GM18907 (cell line): ENCODE measurements around the gene SLC25A33.
A peak's percentile ranks its signal among the peaks of the same experiment; 100 is the strongest.

Experiments used
- ATAC-seq: cut with Tn5 transposase; IDR thresholded peaks from one replicate; pipeline ENCODE4 v1.9.1; 2021; ENCODE audit warnings: mild to moderate bottlenecking, moderate library complexity; ENCODE audit not compliant: unreplicated experiment

SLC25A33 gene

DNA sequence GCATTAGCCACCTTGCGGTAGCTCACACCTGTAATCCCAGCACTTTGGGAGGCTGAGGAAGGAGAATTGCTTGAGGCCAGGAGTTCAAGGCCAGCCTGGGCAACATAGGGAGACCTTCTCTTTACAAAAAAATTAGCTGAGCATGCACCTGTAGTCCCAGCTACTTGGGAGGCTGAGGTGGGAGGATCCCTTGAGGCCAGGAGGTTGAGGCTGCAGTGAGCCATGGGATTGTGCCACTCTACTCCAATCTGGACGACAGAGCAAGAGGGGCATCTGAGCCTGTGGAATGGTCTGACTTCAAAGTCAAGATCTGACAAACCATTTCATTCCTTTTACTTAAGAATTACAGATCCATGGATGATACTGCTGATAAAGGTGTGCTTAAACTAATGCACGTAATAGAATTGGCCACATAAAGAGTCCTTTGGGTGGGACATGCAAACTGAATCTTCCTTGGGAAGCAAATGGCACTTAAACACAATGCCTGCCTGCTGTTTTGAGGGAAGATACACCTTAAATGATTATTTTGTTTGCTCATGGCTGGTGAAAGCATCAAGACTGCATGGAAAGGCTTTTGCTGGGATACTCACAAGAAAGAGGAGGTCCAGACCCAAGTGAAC, 47.0 kb downstream of the SLC25A33 start:
- no peak for ATAC-seq

DNA sequence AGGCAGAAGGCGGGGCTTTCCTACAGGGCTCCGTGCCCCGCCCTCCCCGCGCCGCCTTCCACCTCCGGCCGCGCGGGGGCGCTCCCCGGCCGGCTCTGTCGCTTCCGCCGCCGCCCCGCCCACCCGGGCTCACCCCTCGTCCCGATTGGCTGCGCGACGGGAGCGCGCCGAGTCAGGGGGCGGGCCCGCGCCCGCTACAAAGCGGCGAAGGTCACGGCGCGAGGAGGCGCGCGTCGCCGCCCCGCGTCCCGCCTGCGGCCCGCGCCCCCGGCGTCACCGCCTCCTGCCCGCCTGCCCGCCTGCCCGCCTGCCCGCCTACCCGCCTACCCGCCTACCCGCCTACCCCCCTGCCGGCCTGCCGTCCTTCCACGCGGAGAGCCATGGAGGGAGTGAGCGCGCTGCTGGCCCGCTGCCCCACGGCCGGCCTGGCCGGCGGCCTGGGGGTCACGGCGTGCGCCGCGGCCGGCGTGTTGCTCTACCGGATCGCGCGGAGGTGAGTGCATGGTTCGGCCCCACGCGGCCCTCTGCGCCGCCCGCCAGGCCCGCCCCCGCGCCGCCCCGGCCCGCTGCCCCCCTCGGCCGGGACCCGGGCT, 49.4 kb downstream of the SLC25A33 start, which contains the start of gene TMEM201:
TSS of gene TMEM201 (plus strand) at position 361 of the 593 bp plus-strand sequence. CDS start at position 381, 20 bp downstream.
- peak; percentile 66 for ATAC-seq

DNA sequence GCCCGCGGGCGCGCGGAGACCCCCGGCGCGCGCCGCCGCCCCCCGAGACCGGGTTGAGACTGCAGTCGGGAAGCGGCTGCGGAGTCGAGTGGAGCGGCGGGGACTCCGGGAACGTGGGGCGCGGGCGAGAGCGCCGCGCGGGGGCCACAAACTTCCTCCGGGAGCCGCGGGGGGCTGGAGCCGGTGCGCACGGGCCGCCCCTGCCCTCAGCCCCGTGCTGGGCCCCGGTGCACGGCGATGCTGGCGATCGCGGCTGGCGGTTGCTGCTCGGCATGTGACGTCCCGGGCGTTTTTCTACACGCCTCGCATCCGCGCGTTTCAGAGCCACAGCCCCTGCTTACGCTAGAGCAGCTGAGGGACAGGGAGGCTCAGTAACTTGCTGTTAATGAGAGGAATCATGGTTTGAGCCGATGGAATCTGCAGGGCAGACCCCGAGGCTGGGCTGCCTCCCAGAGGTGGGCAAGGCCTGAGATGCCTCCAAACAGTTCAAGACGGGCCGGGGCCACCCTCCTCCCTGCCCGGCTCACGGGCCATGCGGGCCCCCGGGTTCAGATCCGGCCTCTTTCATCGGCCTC, 50.0 kb downstream of the SLC25A33 start:
- peak; percentile 24 for ATAC-seq

DNA sequence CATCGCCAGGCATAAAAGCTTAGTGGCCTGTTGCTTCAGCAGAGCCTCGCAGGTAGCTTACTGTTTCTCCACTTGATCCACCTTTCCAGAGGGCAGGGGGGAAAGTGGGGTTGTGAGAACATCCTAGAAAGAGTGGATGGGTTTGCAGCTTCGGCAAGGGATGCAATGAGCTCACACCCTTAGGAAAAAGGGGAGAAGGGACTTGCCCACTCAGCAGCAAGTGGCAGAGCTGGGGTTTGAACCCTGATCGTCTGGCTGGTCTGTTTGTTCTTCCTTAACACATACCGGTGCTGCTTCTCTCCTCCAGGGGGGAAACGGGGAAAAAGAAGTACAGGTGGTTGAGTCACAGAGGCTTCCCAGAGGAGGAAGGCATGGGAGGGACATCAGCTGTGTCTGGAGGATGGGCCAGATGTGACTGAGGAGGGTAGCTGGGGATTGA, 50.5 kb downstream of the SLC25A33 start:
- no peak for ATAC-seq

DNA sequence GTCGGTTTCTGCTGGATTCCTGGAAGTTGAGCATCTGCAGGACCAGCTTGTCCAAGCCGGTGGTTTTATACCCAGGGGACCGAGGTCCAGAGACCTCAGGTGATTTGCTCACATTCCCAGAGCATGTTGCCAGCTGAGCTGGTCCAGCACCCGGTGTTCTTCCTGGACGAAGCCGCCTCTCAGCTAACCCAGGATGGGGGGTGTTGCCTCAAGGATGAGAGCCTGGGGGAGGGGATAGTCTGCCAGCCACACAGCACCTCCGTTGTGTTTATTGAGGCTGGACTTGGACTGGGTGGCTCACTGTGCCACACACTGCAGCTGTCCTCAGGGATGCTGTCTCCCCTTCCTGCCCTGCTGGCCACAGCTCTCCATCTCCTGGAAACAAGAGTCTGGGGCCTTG, 50.9 kb downstream of the SLC25A33 start:
- no peak for ATAC-seq

DNA sequence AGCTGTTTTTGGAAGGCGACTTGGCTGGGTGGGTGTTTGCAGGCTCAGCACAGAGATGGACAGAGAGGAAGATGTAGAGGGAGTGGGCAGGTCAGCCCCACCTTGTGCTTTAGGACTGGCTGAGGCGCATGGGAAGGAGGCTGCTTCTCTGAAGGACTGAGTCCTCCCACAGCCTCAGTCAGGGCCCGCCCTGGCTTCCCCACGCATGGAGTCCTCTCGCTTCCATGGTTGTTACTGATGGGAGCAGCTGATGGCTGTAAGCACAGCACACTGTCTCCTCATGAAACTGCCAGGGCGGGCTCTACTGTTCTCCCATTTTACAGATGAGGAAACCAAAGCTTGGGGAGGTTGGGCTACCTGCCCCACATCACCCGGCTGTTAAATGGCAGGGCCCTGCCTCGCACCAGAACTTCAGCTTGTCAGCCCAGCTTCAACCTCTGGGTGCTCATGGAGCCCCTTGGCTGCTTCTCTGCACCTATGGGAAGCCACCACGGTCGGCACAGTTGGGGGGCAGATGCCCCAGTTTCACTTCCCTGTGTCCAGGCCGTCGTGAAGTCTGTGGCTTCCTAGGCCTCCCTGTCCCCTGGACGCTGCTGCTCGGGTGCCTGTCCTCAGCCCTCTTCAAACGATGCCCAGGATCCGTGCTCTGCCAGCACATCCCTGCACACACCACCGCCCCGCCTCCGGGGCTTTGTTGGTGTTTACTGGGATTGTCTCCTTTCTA, 51.8 kb downstream of the SLC25A33 start:
- ATAC-seq = no peak

DNA sequence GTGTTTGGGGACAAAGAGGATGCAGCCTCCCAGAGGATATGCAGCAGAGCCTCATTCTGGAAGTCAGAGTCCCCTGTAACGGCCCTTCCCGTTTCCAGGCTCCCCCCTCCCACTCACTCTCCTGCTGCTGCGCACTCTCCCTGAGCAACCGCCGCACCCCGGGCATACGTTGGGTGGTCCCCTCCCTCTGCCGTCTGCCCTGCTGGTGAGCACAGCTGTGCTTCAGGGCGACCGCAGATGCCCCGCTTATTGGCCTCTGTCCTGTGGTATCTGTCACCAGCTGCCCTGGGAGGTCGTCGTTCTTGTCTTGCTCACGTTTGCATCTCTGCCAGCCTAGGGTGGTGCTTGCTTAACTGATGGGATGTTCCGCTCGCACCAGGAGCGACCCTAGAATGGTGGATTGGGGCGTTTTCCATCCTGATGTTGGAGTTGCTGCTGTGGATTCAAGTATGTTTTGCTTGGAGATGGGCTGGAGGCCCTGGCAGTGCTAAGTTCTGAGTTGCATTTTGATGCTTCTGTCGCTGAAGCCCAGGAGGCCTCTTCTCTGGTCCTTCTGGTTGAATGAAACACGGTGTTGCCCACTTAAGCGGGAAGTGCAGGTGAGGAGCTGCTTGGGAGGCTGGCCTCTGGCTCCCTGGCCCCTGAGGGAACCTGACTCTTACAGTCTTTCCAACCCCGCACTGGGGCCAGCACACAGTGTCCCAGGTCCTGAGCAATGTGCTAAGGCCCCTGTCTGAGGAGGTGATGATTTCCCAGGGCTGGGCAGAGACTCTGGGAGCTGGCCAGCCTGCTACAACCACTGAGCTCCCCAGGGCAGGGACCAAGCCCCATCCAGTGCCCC, 52.6 kb downstream of the SLC25A33 start:
- ATAC-seq = no peak

DNA sequence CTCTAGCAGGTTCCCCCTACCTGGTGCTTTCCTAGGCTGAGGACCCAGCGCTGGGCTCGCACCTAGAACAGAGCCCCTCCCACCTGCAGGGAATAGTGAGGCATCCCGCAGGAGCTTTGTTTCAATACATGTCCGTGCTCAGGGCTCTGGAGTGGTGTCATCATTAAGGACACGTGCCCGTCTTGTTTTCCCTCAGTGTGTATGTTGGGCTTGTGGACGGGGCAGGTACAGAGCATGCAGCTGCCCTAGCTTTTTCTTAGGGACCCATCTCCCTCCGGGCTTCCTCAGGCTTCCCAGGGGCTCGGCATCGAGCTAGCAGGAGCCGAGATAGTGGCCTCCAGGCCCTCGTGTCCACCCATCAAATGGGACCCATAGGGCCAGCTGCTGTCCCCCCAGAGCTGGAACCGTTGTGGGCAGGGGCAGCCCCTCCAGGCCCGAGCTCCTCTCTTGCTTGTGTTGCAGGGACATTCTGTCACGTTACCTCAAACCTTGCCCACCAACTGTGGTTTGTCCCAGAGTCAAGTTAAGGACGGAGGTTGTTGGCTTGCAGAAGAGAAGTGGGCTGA, 53.3 kb downstream of the SLC25A33 start:
- no peak for ATAC-seq

DNA sequence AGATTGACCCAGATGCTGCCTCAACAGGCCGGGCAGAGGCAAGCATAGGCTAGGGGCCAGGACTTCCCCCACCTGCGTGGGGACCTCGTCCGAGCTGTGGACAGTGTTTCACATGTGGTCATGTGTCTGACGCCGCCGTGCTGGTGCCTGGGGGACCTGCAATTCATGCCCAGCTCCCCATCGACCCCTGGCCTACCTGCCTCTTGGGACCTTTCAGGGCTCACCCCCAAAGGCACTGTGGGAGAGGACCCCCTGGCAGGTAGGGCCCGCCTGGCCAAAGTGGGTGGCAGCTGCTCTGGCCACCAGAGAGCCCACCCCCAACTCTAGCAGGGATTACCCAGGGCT, 53.9 kb downstream of the SLC25A33 start:
- ATAC-seq = no peak

DNA sequence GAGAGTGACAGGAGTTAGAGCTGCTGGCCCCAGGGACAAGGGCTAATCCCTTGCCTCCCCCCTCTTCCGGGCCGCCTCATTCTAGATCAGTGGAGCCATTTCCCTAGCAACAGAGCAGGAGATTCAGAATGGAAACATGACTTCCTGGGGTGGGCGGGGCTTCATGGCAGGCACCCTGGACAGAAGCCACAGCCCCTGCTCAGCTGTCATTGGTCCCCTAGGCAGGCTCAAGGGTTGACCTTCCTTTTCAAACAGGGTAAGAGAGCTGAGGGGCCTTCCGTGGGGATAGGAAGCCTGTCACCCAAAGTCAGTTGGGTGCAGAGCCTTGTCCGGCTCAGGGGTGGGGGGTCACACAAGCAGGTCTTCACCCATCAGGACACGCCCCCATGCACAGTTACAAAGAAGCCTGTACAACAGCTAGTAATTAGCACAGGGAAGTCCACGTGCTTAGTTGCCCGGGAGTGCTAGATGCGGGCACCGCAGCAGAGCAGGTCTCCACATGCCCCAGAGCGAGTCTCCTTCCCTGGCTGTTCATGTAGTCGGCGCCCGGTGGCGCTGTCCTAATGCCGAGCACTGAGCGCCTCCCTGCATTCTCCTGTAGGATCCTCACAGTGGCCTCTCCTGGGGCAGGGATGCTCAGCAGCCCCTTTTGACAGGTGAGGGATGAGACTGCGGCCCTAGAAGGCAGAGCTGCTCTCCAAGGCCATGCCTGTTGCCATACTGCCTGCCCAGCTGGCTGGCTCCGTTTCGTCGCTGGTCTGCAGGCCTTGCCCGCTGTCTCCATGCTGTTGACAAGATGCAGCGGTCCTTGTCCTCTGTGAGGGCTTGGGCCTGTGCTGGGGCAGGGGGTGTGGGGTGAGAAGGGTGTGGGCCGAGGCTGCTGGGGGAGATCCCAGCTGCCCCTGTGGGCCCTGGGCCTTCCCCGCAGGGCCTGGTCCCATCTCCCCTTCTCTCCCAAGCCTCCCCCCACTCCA, 54.5 kb downstream of the SLC25A33 start:
- ATAC-seq = no peak

DNA sequence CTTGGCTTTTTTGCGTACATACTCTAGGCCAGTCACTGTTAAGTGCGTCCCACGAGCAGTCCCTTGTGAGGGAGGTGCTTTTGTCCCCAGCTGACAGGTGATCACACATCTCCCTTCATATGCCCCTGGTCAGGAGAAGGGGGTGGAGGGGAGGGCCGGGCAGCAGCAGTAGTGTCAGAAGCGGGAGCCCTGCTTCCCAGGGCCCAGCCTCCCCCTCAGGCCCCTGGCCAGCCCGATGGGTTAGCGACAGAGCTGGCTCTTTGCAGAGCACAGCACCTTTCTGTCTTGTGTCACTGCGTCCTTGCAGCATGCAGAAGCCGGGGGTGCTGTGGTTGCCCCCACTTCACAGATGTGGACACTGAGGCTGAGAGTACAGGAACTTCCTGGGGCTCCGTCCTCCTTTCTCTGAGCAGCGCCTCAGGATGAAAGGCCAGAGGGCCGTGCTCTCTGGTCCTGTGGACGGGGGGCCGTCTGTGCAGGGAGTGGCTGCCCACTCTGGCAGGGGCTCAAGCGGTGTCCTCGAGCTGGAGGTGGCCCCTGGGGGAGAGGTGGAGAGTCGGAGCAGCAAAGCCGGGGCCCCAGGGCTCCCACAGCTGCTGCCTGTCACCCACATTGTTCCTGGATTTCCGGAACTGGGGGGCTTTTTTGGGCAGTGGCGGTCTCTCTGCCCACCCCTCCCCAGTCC, 55.3 kb downstream of the SLC25A33 start:
- no peak for ATAC-seq

DNA sequence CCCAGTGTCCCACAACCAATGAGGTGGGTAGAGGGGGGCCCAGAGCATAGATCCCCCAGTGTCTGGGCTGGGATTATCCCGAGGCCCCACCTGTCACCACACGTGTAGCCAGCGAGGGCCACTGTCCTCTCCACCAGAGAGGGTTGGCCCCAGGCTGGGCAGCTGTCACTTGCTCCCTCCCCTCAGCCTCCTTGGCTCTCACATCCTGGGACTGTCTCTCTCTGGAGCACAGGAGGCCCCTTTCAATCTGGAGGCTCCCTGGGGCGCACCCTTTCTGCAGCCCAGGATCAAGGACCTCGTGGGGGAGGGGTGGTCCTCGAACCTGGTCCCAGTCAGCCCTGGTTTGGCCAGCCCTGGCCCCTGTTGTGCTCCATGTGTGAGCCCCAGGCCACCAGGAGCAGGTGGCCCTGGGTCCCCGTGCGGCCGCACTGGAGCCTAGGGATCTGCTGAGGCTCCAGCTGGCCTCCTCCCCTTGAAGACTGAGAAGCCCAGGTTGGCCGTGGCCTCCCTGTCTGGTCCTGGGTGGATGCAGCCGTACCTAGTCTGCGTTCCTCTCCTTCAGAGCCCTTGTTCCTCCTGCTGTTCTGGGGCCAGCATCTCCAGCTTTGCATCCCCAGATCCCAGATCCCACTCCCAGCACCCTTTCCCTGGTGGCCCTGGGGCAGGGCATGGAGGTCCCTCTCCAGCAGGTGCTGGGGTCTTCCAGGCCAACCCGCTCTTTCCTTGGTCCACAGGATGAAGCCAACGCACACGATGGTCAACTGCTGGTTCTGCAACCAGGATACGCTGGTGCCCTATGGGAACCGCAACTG, 56.1 kb downstream of the SLC25A33 start:
- no peak for ATAC-seq

DNA sequence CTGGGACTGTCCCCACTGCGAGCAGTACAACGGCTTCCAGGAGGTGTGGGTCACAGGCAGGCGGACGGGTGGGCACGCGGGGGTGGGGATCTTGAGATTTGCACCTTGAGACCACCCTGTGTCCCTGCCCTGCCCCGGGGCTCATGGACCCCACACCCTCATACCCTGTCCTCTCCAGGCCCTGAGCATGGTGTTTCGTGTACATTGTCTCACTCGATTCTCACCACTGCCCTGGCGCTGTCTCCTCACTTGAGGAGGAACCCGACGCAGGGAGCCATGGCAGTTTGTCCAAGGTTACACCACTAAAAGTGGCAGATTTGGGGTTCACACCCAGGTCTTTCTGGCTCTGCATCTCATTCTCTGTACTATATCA, 56.7 kb downstream of the SLC25A33 start:
- ATAC-seq = no peak

DNA sequence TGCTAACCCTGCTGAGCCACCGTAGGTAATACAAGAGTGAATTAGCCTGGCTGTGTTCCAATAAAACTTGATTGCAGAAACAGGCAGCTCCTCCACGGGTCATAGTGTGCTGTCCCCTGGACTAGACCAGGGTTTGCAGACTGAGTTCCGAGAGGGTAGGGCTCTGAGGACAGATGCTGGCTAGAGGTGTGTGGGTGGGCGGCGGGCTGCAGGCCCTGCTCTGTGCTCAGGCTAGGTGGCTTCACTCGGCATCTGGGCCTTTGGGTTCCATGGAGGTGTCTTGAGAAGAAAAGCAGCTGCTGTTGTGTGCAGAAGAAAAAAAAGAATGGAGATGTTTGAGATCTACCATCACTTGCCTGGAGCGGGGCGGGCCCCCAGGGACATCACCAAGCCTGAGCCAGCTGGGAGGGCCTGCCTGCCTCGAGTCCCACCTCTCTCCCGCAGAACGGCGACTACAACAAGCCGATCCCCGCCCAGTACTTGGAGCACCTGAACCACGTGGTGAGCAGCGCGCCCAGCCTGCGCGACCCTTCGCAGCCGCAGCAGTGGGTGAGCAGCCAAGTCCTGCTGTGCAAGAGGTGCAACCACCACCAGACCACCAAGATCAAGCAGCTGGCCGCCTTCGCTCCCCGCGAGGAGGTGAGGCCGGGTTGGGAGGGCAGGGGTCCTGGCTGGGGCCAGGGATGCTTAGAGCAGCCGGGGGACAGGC, 57.3 kb downstream of the SLC25A33 start:
- ATAC-seq = no peak

DNA sequence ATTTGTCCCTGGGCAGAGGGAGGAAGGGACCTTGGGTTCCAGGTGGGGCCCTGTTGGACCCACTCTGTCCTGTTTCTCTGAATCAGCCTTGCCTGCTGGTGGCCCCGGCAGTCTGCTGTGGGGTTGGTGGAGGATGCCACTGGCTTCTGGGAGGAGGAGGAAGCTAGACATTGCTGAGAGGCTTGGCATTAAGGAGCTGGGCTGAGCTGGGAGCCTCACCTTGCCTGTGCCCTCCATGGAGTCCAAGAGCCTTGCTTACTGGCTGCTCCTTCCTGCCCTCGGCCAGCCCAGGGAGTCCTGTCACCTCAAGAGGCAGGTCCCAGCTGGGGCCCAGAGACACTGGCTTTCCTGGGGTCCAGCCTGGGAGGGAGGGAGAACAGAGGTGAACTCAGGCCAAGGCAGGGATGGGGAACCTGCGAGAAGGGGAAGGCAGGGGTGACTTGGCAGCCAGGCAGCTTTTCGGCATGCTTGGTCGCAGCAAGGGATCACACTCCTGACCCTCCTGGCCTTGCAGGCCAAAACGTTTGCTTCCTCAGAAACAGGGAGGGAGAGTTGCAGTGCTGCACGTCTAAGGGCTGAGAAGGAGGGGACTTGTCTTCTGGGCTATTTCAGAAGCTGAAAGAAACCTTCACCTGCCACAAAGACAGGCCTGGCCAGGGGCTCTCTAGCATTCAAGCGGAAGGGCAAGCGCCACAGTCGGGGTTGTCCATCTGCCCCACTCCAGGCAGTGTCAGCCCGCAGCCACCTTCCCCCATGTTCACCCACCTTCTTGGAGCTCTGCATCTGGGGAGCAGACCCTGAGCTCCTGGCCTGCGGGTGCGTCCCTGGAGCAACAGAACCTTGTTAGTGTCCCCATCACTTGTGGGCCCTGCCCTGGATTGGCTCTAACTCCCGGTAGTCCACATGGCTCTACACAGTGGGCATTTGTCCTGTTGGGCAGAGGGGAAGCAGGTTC, 58.4 kb downstream of the SLC25A33 start:
- no peak for ATAC-seq

DNA sequence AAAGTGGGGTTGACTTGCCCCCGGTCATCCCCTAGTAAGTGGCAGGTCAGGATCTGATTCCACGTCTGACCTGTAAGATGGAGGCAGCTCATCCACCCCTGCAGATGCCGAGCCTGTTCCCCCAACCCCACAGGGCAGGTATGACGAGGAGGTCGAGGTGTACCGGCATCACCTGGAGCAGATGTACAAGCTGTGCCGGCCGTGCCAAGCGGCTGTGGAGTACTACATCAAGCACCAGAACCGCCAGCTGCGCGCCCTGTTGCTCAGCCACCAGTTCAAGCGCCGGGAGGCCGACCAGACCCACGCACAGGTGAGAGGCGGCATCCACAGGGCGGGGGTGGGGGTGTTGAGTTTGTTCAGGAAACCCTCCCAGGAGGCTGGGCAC, 59.0 kb downstream of the SLC25A33 start:
- no peak for ATAC-seq
